K562 (cell line): ENCODE data around the gene FXR1. TPM values are rescaled to one million over a fixed set of nuclear protein-coding genes. Genes with fewer than 3 reads are reported as not detected.
A peak's percentile ranks its signal among the peaks of the same experiment; 100 is the strongest.

Experiments
- ATAC-seq: fragments of 200-7000 bp; cut with Tn5 transposase; 3 replicates; pipeline ENCODE4 v1.9.1; 2020; ENCODE audit warnings: moderate library complexity
- BruUV-seq: library from RNA; stranded (reverse); fragments of 400-500 nt; replicated peaks from 2 replicates; lab custom pipeline; 2021; lab: Mats Ljungman, UMichigan
- CTCF ChIA-PET: fragments of 300-600 bp; formaldehyde crosslinking; extraction: SDS; loops from one replicate; lab custom pipeline; 2021; ENCODE audit warnings: low intra/inter-chr PET ratio; lab: Yijun Ruan, JAX
- POLR2A ChIA-PET: fragments of 300-600, 350-650 bp; sonication (Branson Sonifier 250); formaldehyde crosslinking; extraction: SDS; loops from one replicate; lab custom pipeline; 2021; ENCODE audit warnings: antibody characterized with exemption, inconsistent platforms; lab: Yijun Ruan, JAX
- DNase-seq, 4 experiments: peaks; one replicate each; pipeline versions ENCODE4 v3.0.0 to v3.0.0-alpha.2; 2011 to 2018; ENCODE audit warnings: low spot score in 3 of 4, mixed read lengths in 3 of 4; ENCODE audit errors: extremely low read depth in 1 of 4
- FAIRE-seq: peaks from 2 replicates; lab custom pipeline; 2011; peaks lifted over from hg19 to GRCh38; lab: Jason Lieb, UNC
- H2AFZ ChIP-seq: 2 replicates; pipeline ENCODE4 v1.6.0; 2011; ENCODE audit warnings: low read depth, low read length, control low read depth, inconsistent platforms
- H3K27ac ChIP-seq: fragments of 200-600 bp; 3 replicates; pipeline ENCODE4 v1.8.0; 2011; ENCODE audit warnings: low read depth, mild to moderate bottlenecking, control low read depth, inconsistent platforms, low read length, moderate library complexity, mixed read lengths; ENCODE audit errors: extremely low read depth
- H3K27me3 ChIP-seq, 2 experiments: fragments of 300-600 bp in 1 of 2; 2 replicates in 1 of 2; 3 replicates in 1 of 2; pipeline versions ENCODE4 v1.6.0 to v1.8.0; 2011; ENCODE audit warnings: inconsistent platforms in 2 of 2, low read length in 2 of 2, mild to moderate bottlenecking in 1 of 2, mixed read lengths in 1 of 2, moderate library complexity in 1 of 2; ENCODE audit not compliant: control insufficient read depth in 2 of 2, insufficient read depth in 2 of 2
- H3K36me3 ChIP-seq: fragments of 300-600 bp; 3 replicates; pipeline ENCODE4 v1.8.0; 2011; ENCODE audit warnings: mild to moderate bottlenecking, low read length, inconsistent platforms; ENCODE audit not compliant: control insufficient read depth, insufficient read depth
- H3K4me1 ChIP-seq, 2 experiments: fragments of 200-600 bp in 1 of 2; replicated peaks in 1 of 2; 2 replicates in 1 of 2; 3 replicates in 1 of 2; pipeline versions ENCODE4 v1.5.1 to v1.8.0; 2011; ENCODE audit warnings: inconsistent platforms in 2 of 2, low read length in 2 of 2, mild to moderate bottlenecking in 1 of 2, mixed read lengths in 1 of 2, moderate library complexity in 1 of 2; ENCODE audit not compliant: control insufficient read depth in 2 of 2, insufficient read depth in 2 of 2
- H3K4me2 ChIP-seq: 2 replicates; pipeline ENCODE4 v1.6.1; 2011; ENCODE audit warnings: low read length, control low read depth, inconsistent platforms, mixed read lengths; ENCODE audit not compliant: insufficient read depth
- H3K4me3 ChIP-seq: fragments of 200-600 bp; sonication (generic), shearing (Covaris generic); 2 replicates; pipeline ENCODE4 v1.5.1; 2016; ENCODE audit warnings: control low read depth, inconsistent platforms
- H3K79me2 ChIP-seq: fragments of 200-600 bp; 3 replicates; pipeline ENCODE4 v1.8.0; 2011; ENCODE audit warnings: low read length, inconsistent platforms; ENCODE audit not compliant: control insufficient read depth, insufficient read depth
- H3K9ac ChIP-seq, 2 experiments: 2 replicates each; pipeline versions ENCODE4 v1.6.0 to v1.6.1; 2011; ENCODE audit warnings: low read depth in 2 of 2, low read length in 2 of 2, control low read depth in 1 of 2, inconsistent platforms in 1 of 2, mild to moderate bottlenecking in 1 of 2, mixed read lengths in 1 of 2; ENCODE audit not compliant: insufficient read depth in 1 of 2
- H3K9me1 ChIP-seq: one replicate; pipeline ENCODE4 v1.6.0; 2011; ENCODE audit warnings: inconsistent platforms, mild to moderate bottlenecking, low read length, moderate library complexity; ENCODE audit not compliant: control insufficient read depth, insufficient read depth
- H3K9me3 ChIP-seq: replicated peaks from 2 replicates; pipeline ENCODE4 v1.5.1; 2011; ENCODE audit warnings: low read depth, low read length, inconsistent platforms; ENCODE audit not compliant: control insufficient read depth, insufficient read depth
- H4K20me1 ChIP-seq: replicated peaks from 2 replicates; pipeline ENCODE4 v1.6.1; 2011; ENCODE audit warnings: low read length, inconsistent platforms, mixed read lengths; ENCODE audit not compliant: control insufficient read depth, insufficient read depth
- ARID4B ChIP-seq: sonication (generic); formaldehyde crosslinking; IDR thresholded peaks from 2 replicates; pipeline ENCODE4 v1.8.0; 2022; ENCODE audit warnings: mild to moderate bottlenecking, missing genetic modification reagents
- DNMT1 ChIP-seq: fragments of 450-650 bp; IDR thresholded peaks from 2 replicates; pipeline ENCODE4 v1.6.1; 2016; ENCODE audit warnings: antibody characterized with exemption, mild to moderate bottlenecking
- EWSR1 ChIP-seq: fragments of 450-650 bp; IDR thresholded peaks from 2 replicates; pipeline ENCODE4 v1.6.1; 2018; ENCODE audit warnings: borderline replicate concordance, mild to moderate bottlenecking, low read depth, moderate library complexity; ENCODE audit not compliant: partially characterized antibody
- POLR2B ChIP-seq: fragments of 450-650 bp; IDR thresholded peaks from 2 replicates; pipeline ENCODE4 v1.6.1; 2018; ENCODE audit warnings: low read depth; ENCODE audit not compliant: partially characterized antibody
- SLC30A9 ChIP-seq: fragments of 250-450 bp; sonication (Bioruptor Pico); IDR thresholded peaks from 2 replicates; pipeline ENCODE4 v1.8.0; 2022; ENCODE audit warnings: mild to moderate bottlenecking, moderate library complexity
- SMAD1 ChIP-seq: fragments of 150-350 bp; IDR thresholded peaks from 2 replicates; pipeline ENCODE4 v1.6.1; 2014; ENCODE audit warnings: low read length, low read depth; ENCODE audit not compliant: partially characterized antibody
- in situ Hi-C: fragments of 300-500 bp; cut with MboI; formaldehyde crosslinking; loops from 4 replicates; pipeline ENCODE4 v1.15.0; 2018; ENCODE audit warnings: inconsistent platforms, mixed read lengths
- intact Hi-C: fragments of 100-400 bp; cut with micrococcal nuclease; formaldehyde crosslinking; loops from 2 replicates; pipeline ENCODE4 v1.14.2; 2022
- polyA plus RNA-seq, 8 experiments: library from polyadenylated mRNA; depleted of rRNA in 4 of 8; stranded (reverse) in 5 of 8; unstranded in 3 of 8; fragments of >200 nt; fragmentation: Nextera tagmentation in 2 of 8; fragmentation: Illumina TruSeq in 1 of 8; extraction: Ambion mirVana in 2 of 8; extraction: Trizol in 1 of 8; gene quantifications; 2 replicates each; pipeline versions ENCODE4 v1.2.1 to v1.2.3, GENCODE V29; 2011 to 2014; ENCODE audit warnings: inconsistent platforms in 1 of 8, missing spikeins in 1 of 8
- total RNA-seq, 7 experiments: library from RNA; depleted of rRNA in 6 of 7; stranded (reverse); fragments of >200 nt in 6 of 7; fragmentation: Illumina TruSeq in 2 of 7; extraction: Trizol in 2 of 7; gene quantifications; 2 replicates each; pipeline versions ENCODE4 v1.2.1 to v1.2.3, GENCODE V29; 2011 to 2021; ENCODE audit warnings: low replicate concordance in 1 of 7

Gene FXR1
- total and polyA plus RNA-seq, 9 of the 15 experiments (the other 6 are each of a cell fraction or from before 2014, with no cell fraction given) = 59.4 to 177 (median 136) TPM

- H3K36me3 ChIP-seq = peaks cover 73% of the 10 kb centered on the region
- TF ChIP-seq DNMT1 = no peak
- TF ChIP-seq SLC30A9 (CRISPR knock-in tag) = no peak
- TF ChIP-seq ARID4B (CRISPR knock-in tag) = no peak
- no peak for TF ChIP-seq SMAD1
- TF ChIP-seq EWSR1 = no peak
- TF ChIP-seq POLR2B = peak; percentile 18
- TF ChIP-seq, all 486 proteins: peak for 1
- ChIA-PET POLR2A (no interaction called here), CTCF (no interaction called here)
- no peaks in the 10 kb centered on the region for H3K27me3 ChIP-seq
- in situ Hi-C loops = loop anchor here (25.0 kb wide), 1 partner anchor 365 kb away; the partner anchor contains the start of gene TTC14
- H3K9me3 ChIP-seq = no peaks in the 10 kb centered on the region
- H3K27ac ChIP-seq = no peak overlapping the region
- DNase-seq (no peak), FAIRE-seq (peak; percentile 37), ATAC-seq (no peak)
- BruUV-seq = no TSS peak
- no peak overlapping the region for H3K4me3 ChIP-seq
- intact Hi-C loops = no loop called here
- no peaks in the 10 kb centered on the region for H4K20me1 ChIP-seq
- H3K4me1 ChIP-seq = peaks cover 0 to 2% of the 10 kb centered on the region in 2 experiments; a peak in 1 of 5 replicates
- no peak overlapping the region for H2AFZ ChIP-seq
- no peak overlapping the region for H3K9ac ChIP-seq
- no peak overlapping the region for H3K4me2 ChIP-seq
- no peaks in the 10 kb centered on the region for H3K79me2 ChIP-seq
- no peaks in the 10 kb centered on the region for H3K9me1 ChIP-seq
Measured at GRCh38 chr3:180977498-180977897, 65.0 kb downstream of the FXR1 start.
